GM21619 (cell line): ENCODE measurements around the gene CSMD2.

Source experiments
- ATAC-seq: cut with Tn5 transposase; IDR thresholded peaks from one replicate; pipeline ENCODE4 v1.9.1; 2021; ENCODE audit not compliant: unreplicated experiment

CSMD2 gene

GRCh38 chr1:33470495-33471012 is 694.5 kb downstream of the CSMD2 start:
- ATAC-seq = peak; percentile 36

DNA sequence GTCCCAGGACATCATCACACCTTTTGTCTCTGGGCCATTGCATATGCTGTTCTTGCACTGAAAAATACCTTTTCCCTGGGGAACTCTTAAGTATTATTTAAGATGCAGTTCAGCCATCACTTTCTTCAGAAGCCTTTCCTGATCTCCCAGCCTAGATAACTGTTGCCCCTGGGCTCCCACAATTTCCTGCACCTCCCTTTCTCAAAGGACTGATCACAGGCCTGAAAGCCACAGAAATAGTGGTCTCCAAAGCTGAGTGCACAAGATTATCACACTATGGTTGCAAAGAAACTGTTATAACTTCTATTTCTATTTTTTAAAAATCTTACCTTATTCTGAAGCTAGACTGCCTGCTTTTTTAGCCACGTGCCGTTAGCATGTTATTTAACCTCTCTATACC is 695.3 kb downstream of the CSMD2 start:
- no peak for ATAC-seq

- ATAC-seq = no peak
Observed at GRCh38 chr1:33468967-33469366, 696.1 kb downstream of the CSMD2 start.

DNA sequence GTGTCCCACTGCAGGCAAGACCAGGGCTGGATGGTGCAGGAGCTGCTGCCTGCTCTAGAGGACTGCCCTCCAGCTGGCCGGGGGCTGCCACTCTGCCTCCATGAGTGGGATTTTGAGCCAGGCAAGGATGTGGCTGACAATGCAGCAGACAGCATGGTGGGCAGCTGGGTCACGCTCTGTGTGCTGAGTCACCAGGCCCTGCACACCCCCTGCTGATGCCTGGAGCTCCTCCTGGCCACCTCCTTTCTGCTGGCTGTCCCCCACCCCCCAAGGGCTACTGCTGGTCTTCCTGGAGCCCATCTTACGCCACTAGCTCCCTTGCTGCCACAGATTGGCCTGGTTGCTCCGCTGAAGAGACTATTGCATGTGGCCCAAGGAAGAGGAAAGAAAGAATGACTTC is 696.5 kb downstream of the CSMD2 start:
- no peak for ATAC-seq

DNA sequence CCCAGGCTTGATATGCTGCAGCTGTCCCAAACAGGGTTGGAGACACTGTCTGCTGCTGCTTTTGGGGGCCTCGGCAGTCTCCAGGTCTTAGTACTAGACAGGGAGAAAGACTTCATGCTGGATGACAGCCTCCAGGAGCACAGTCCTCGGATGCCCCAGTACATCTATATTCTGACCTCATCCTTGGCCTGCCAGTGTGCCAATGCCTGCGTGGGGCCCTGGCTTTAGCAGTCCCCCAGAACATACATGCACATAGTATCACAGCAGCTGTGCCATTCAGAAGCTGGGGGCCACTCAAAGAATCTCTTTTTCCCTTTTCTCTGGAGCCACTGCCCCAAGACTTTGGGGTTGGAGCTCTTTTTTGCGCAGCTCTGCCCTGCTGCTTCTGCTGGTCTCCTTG is 697.0 kb downstream of the CSMD2 start:
- ATAC-seq = no peak

- no peak for ATAC-seq
Observed at GRCh38 chr1:33466159-33466558, 698.9 kb downstream of the CSMD2 start.

GRCh38 chr1:33465316-33465715 is 699.7 kb downstream of the CSMD2 start:
- ATAC-seq = no peak

DNA sequence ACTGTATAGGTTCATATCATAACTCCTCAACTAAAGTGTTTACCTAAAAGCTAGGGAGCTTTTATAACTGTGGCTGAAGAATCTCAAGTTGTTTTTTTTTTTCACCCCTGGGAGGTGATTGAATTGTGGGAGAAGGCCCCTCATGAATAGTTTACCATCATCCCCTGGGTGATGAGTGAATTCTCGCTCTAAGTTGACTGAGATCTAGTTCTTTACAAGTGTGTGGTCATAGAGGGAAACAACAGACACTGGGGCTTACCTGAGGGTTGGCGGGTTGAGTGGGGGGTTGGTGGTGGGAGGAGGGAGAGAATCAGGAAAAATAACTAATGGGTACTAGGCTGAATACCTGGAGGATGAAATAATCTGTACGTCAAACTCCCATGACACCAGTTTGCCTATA is 700.5 kb downstream of the CSMD2 start:
- no peak for ATAC-seq
